HEK293 (cell line): ENCODE results near the gene MPP7.

Source experiments
- CTCF ChIA-PET: fragments of 350-600 bp; formaldehyde crosslinking; extraction: SDS; loops from one replicate; lab custom pipeline; 2021; ENCODE audit warnings: antibody characterized with exemption; lab: Yijun Ruan, JAX
- POLR2A ChIA-PET: fragments of 300-600 bp; formaldehyde crosslinking; extraction: SDS; loops from one replicate; lab custom pipeline; 2020; ENCODE audit warnings: antibody characterized with exemption, inconsistent platforms; lab: Yijun Ruan, JAX
- H3K27ac ChIP-seq: fragments of 200-500 bp; sonication (Bioruptor generic); 2 replicates; pipeline ENCODE4 v1.5.1; 2014; ENCODE audit warnings: low read depth, low read length, control low read depth, inconsistent platforms; ENCODE audit errors: extremely low read depth
- H3K36me3 ChIP-seq, 2 experiments: fragments of 200-500 bp in 1 of 2; sonication (Bioruptor generic) in 1 of 2; 1 replicate in 1 of 2; 2 replicates in 1 of 2; pipeline ENCODE4 v1.5.1; 2014 to 2017; ENCODE audit warnings: inconsistent platforms in 2 of 2, low read length in 2 of 2; ENCODE audit not compliant: control insufficient read depth in 2 of 2, insufficient read depth in 1 of 2
- H3K4me1 ChIP-seq: fragments of 200-500 bp; sonication (Bioruptor generic); 2 replicates; pipeline ENCODE4 v1.5.1; 2014; ENCODE audit warnings: mild to moderate bottlenecking, low read length, inconsistent platforms; ENCODE audit not compliant: control insufficient read depth, insufficient read depth
- H3K4me3 ChIP-seq: 2 replicates; pipeline ENCODE4 v1.5.1; 2011; ENCODE audit warnings: low read depth, mild to moderate bottlenecking, control low read depth, low read length, moderate library complexity
- H3K9me3 ChIP-seq: fragments of 200-500 bp; sonication (Bioruptor generic); 2 replicates; pipeline ENCODE4 v1.5.1; 2014; ENCODE audit warnings: low read depth, low read length, inconsistent platforms; ENCODE audit not compliant: control insufficient read depth, insufficient read depth
- ATF2 ChIP-seq: fragments of 450-650 bp; formaldehyde crosslinking; IDR thresholded peaks from 2 replicates; pipeline ENCODE4 v1.5.1; 2016; ENCODE audit warnings: missing biosample characterization, missing genetic modification characterization, low read depth
- BCL6B ChIP-seq: fragments of 450-650 bp; formaldehyde crosslinking; IDR thresholded peaks from 2 replicates; pipeline ENCODE4 v1.5.1; 2017; ENCODE audit warnings: missing biosample characterization, missing genetic modification characterization
- KLF8 ChIP-seq: fragments of 450-650 bp; formaldehyde crosslinking; IDR thresholded peaks from 2 replicates; pipeline ENCODE4 v1.5.1; 2016; ENCODE audit warnings: missing biosample characterization, missing genetic modification characterization
- OVOL3 ChIP-seq: fragments of 450-650 bp; formaldehyde crosslinking; IDR thresholded peaks from 2 replicates; pipeline ENCODE4 v1.5.1; 2016; ENCODE audit warnings: missing biosample characterization, missing genetic modification characterization
- PRDM1 ChIP-seq: fragments of 450-650 bp; formaldehyde crosslinking; IDR thresholded peaks from 2 replicates; pipeline ENCODE4; 2016; ENCODE audit warnings: missing biosample characterization, missing genetic modification characterization
- RBAK ChIP-seq: fragments of 450-650 bp; formaldehyde crosslinking; IDR thresholded peaks from 2 replicates; pipeline ENCODE4 v1.5.1; 2016; ENCODE audit warnings: missing biosample characterization, missing genetic modification characterization
- SALL2 ChIP-seq: fragments of 450-650 bp; formaldehyde crosslinking; IDR thresholded peaks from 2 replicates; pipeline ENCODE4 v1.5.0; 2017; ENCODE audit warnings: missing biosample characterization, mild to moderate bottlenecking, missing genetic modification characterization, borderline replicate concordance
- SCRT2 ChIP-seq: fragments of 450-650 bp; formaldehyde crosslinking; IDR thresholded peaks from 2 replicates; pipeline ENCODE4 v1.5.1; 2016; ENCODE audit warnings: missing biosample characterization, missing genetic modification characterization
- SP2 ChIP-seq: fragments of 450-650 bp; formaldehyde crosslinking; IDR thresholded peaks from 2 replicates; pipeline ENCODE4 v1.5.1; 2016; ENCODE audit warnings: missing biosample characterization, missing genetic modification characterization
- ZBTB7A ChIP-seq: fragments of 450-650 bp; formaldehyde crosslinking; IDR thresholded peaks from 2 replicates; pipeline ENCODE4 v1.5.1; 2016; ENCODE audit warnings: low read depth, missing biosample characterization, missing genetic modification characterization
- ZFP69B ChIP-seq: fragments of 450-650 bp; formaldehyde crosslinking; IDR thresholded peaks from 2 replicates; pipeline ENCODE4 v1.5.1; 2016; ENCODE audit warnings: missing biosample characterization, missing genetic modification characterization
- ZNF202 ChIP-seq: fragments of 450-650 bp; formaldehyde crosslinking; IDR thresholded peaks from 2 replicates; pipeline ENCODE4 v1.5.1; 2016; ENCODE audit warnings: missing biosample characterization, missing genetic modification characterization, borderline replicate concordance
- ZNF223 ChIP-seq: fragments of 450-650 bp; formaldehyde crosslinking; IDR thresholded peaks from 2 replicates; pipeline ENCODE4 v1.5.1; 2016; ENCODE audit warnings: missing biosample characterization, missing genetic modification characterization
- ZNF274 ChIP-seq, 2 experiments: fragments of 200-500 bp in 1 of 2; fragments of 450-650 bp in 1 of 2; sonication (Bioruptor generic) in 1 of 2; formaldehyde crosslinking in 1 of 2; IDR thresholded peaks; 2 replicates each; pipeline versions ENCODE4 v1.5.1 to v1.6.1; 2014 to 2016; ENCODE audit warnings: borderline replicate concordance in 1 of 2, inconsistent platforms in 1 of 2, low read length in 1 of 2, missing biosample characterization in 1 of 2, missing genetic modification characterization in 1 of 2
- ZNF423 ChIP-seq: fragments of 450-650 bp; formaldehyde crosslinking; IDR thresholded peaks from 2 replicates; pipeline ENCODE4 v1.5.1; 2016; ENCODE audit warnings: missing biosample characterization, missing genetic modification characterization
- ZNF518A ChIP-seq: fragments of 450-650 bp; formaldehyde crosslinking; conservative IDR thresholded peaks from 2 replicates; pipeline ENCODE4 v1.5.1; 2016; ENCODE audit warnings: low read depth, missing biosample characterization, missing genetic modification characterization
- ZNF529 ChIP-seq: fragments of 450-650 bp; formaldehyde crosslinking; IDR thresholded peaks from 2 replicates; pipeline ENCODE4 v1.5.1; 2017; ENCODE audit warnings: missing genetic modification characterization, missing biosample characterization; ENCODE audit not compliant: insufficient replicate concordance
- ZNF530 ChIP-seq: fragments of 450-650 bp; formaldehyde crosslinking; IDR thresholded peaks from 2 replicates; pipeline ENCODE4 v1.5.1; 2016; ENCODE audit warnings: low read depth, missing biosample characterization, missing genetic modification characterization
- ZNF626 ChIP-seq: fragments of 450-650 bp; sonication (Bioruptor Pico); formaldehyde crosslinking; IDR thresholded peaks from 2 replicates; pipeline ENCODE4 v1.5.1; 2018; ENCODE audit warnings: missing biosample characterization, missing genetic modification characterization, inconsistent platforms
- ZNF645 ChIP-seq: fragments of 450-650 bp; formaldehyde crosslinking; IDR thresholded peaks from 2 replicates; pipeline ENCODE4; 2016; ENCODE audit warnings: missing biosample characterization, missing genetic modification characterization
- ZNF830 ChIP-seq: fragments of 450-650 bp; IDR thresholded peaks from 2 replicates; pipeline ENCODE4 v1.5.0; 2018; ENCODE audit warnings: missing biosample characterization, missing genetic modification characterization, low read depth, mild to moderate bottlenecking, moderate library complexity
- ZNF843 ChIP-seq: fragments of 450-650 bp; formaldehyde crosslinking; IDR thresholded peaks from 2 replicates; pipeline ENCODE4 v1.5.1; 2016; ENCODE audit warnings: missing biosample characterization, missing genetic modification characterization

The MPP7 gene

GRCh38 chr10:28311104-28311503, 8.2 kb upstream of the MPP7 start:
- H3K27ac ChIP-seq: no peak overlapping the region
- H3K9me3 ChIP-seq: no peaks in the 10 kb centered on the region
- CTCF ChIA-PET: interaction anchor here (0.7 kb wide), 2 partner anchors 60 to 540 kb away, joined by 3 read pairs; no protein-coding TSS in a partner anchor
- H3K4me1 ChIP-seq: no peaks in the 10 kb centered on the region; the same call in 1 of the 2 replicates
- POLR2A ChIA-PET: interaction anchor here (0.9 kb wide), 1 partner anchor 8 kb away, joined by 5 read pairs; the partner anchor contains the start of gene MPP7
- H3K4me3 ChIP-seq: no peak overlapping the region
- no peaks in the 10 kb centered on the region for H3K36me3 ChIP-seq
- TF ChIP-seq SCRT2 (tag by site-specific recombination) (no peak), ZNF223 (no peak), ZNF274 (IDR thresholded peaks at IDR 0.05; ENCODE audit: low read length) (no peak), ZNF274 (tag by site-specific recombination; IDR thresholded peaks at IDR 0.05; ENCODE audit: borderline replicate concordance) (no peak), ZNF645 (tag by site-specific recombination) (no peak), ATF2 (tag by site-specific recombination) (no peak), ZNF626 (no peak), KLF8 (tag by site-specific recombination) (no peak), ZFP69B (no peak), ZNF202 (tag by site-specific recombination) (no peak), ZNF843 (no peak), ZNF530 (tag by site-specific recombination) (no peak), SP2 (tag by site-specific recombination) (no peak), RBAK (tag by site-specific recombination) (no peak), OVOL3 (tag by site-specific recombination) (no peak), ZNF529 (tag by site-specific recombination) (no peak)

GRCh38 chr10:28307267-28307666, 4.4 kb upstream of the MPP7 start:
- Histone ChIP-seq H3K27ac (no peak overlapping the region), H3K4me1 (0 out of 2 replicates have a peak, but pooled peaks cover 3% of the 10 kb centered on the region), H3K4me3 (no peak overlapping the region), H3K36me3 (no peaks in the 10 kb centered on the region), H3K9me3 (no peaks in the 10 kb centered on the region)
- ChIA-PET CTCF (interaction anchor here (0.6 kb wide), 1 partner anchor 1081 kb away, joined by 3 read pairs; no protein-coding TSS in a partner anchor), POLR2A (no interaction called here)
- no peak for TF ChIP-seq SP2 (tag by site-specific recombination)
- TF ChIP-seq ZNF843: no peak
- TF ChIP-seq ZBTB7A: no peak
- no peak for TF ChIP-seq ZNF830 (tag by site-specific recombination)
- no peak for TF ChIP-seq ZNF423 (tag by site-specific recombination)
- no peak for TF ChIP-seq PRDM1 (tag by site-specific recombination)
- no peak for TF ChIP-seq ZNF518A
- no peak for TF ChIP-seq SALL2 (tag by site-specific recombination)
- TF ChIP-seq ZNF223: no peak
- no peak for TF ChIP-seq BCL6B (tag by site-specific recombination)
